ENCODE data around the gene PAK4.

DNA sequence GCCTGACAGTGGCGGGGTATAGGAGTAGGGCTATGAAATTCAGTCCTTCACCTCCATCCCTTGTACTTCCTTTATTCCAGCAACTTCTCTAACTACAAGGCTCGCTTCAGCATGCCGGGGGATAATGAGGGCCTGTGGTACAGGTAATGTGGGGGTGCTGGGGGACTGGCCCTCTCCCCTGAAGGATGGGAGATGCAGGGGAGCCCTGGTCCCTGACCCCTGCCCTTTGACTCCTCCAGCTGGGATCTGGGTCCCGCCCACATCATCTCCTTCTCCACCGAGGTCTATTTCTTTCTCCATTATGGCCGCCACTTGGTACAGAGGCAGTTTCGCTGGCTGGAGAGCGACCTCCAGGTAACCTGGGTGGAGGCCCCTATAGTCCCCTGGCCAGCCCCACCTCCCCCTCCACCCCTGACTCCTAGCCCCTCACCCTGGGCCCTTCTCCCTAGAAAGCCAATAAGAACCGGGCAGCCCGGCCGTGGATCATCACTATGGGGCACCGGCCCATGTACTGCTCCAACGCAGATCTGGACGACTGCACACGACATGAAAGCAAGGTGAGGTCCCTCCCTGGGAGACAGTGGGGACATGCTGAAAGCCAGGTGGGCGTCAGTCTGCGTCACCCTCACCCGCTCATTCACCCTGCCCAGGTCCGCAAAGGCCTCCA, 25.0 kb upstream of the PAK4 start:
- no peak for TF ChIP-seq POLR2A (IDR thresholded peaks at IDR 0.05)
- TF ChIP-seq CTCF (IDR thresholded peaks at IDR 0.05): no peak
- no peak for TF ChIP-seq POLR2AphosphoS5 (IDR thresholded peaks at IDR 0.05)
- no peak for TF ChIP-seq EP300 (IDR thresholded peaks at IDR 0.05)

All from suprapubic skin (tissue), 4 donors.